K562 (cell line): ENCODE data around the gene ACOT7. TPM values are rescaled to one million over a fixed set of nuclear protein-coding genes. Genes with fewer than 3 reads are reported as not detected.
A peak's percentile ranks its signal among the peaks of the same experiment; 100 is the strongest.

ENCODE experiments used
- HEY1 ChIP-seq: fragments of 250-450 bp; sonication (Bioruptor Pico); IDR thresholded peaks from 2 replicates; pipeline ENCODE4 v1.5.0; 2020; ENCODE audit warnings: mild to moderate bottlenecking, moderate library complexity, borderline replicate concordance
- NCOA1 ChIP-seq: fragments of 450-650 bp; IDR thresholded peaks from 2 replicates; pipeline ENCODE4 v1.6.1; 2016; ENCODE audit warnings: low read depth
- NR2F6 ChIP-seq: fragments of 450-650 bp; formaldehyde crosslinking; IDR thresholded peaks from 2 replicates; pipeline ENCODE4 v1.4.0; 2020; ENCODE audit warnings: mild to moderate bottlenecking
- RAD21 ChIP-seq, 2 experiments: fragments of 250-450 bp in 1 of 2; fragments of 450-650 bp in 1 of 2; sonication (Bioruptor Pico) in 1 of 2; formaldehyde crosslinking in 1 of 2; IDR thresholded peaks in 1 of 2; conservative IDR thresholded peaks in 1 of 2; 2 replicates each; pipeline versions ENCODE4 v1.4.0 to v1.8.0; 2020 to 2022; ENCODE audit warnings: mild to moderate bottlenecking in 2 of 2, moderate library complexity in 1 of 2
- SP2 ChIP-seq: IDR thresholded peaks from 2 replicates; pipeline ENCODE4 v1.6.1; 2011; ENCODE audit warnings: mild to moderate bottlenecking, low read depth, low read length, moderate library complexity; ENCODE audit not compliant: poor library complexity, severe bottlenecking; ENCODE audit errors: extremely low read depth
- TBP ChIP-seq: optimal IDR thresholded peaks from 2 replicates; pipeline ENCODE3; 2011; ENCODE audit warnings: low read depth, low read length, improper control_type of control experiment
- THRAP3 ChIP-seq: fragments of 450-650 bp; IDR thresholded peaks from 2 replicates; pipeline ENCODE4 v1.6.1; 2016; ENCODE audit warnings: mild to moderate bottlenecking, inconsistent platforms, borderline replicate concordance
- ZEB2 ChIP-seq: fragments of 450-650 bp; IDR thresholded peaks from 2 replicates; pipeline ENCODE4 v1.6.1; 2016
- ZNF696 ChIP-seq: fragments of 250-450 bp; sonication (Bioruptor Pico); conservative IDR thresholded peaks from 2 replicates; pipeline ENCODE4 v1.4.0; 2020; ENCODE audit warnings: mild to moderate bottlenecking, moderate library complexity
- polyA plus RNA-seq, 8 experiments: library from polyadenylated mRNA; depleted of rRNA in 4 of 8; stranded (reverse) in 5 of 8; unstranded in 3 of 8; fragments of >200 nt; fragmentation: Nextera tagmentation in 2 of 8; fragmentation: Illumina TruSeq in 1 of 8; extraction: Ambion mirVana in 2 of 8; extraction: Trizol in 1 of 8; gene quantifications; 2 replicates each; pipeline versions ENCODE4 v1.2.1 to v1.2.3, GENCODE V29; 2011 to 2014; ENCODE audit warnings: inconsistent platforms in 1 of 8, missing spikeins in 1 of 8
- total RNA-seq, 7 experiments: library from RNA; depleted of rRNA in 6 of 7; stranded (reverse); fragments of >200 nt in 6 of 7; fragmentation: Illumina TruSeq in 2 of 7; extraction: Trizol in 2 of 7; gene quantifications; 2 replicates each; pipeline versions ENCODE4 v1.2.1 to v1.2.3, GENCODE V29; 2011 to 2021; ENCODE audit warnings: low replicate concordance in 1 of 7
- TF ChIP-seq, protein P1 (sequence below): fragments of 450-650 bp; IDR thresholded peaks from 2 replicates; pipeline ENCODE4 v1.6.1; 2014; ENCODE audit warnings: low read depth, mild to moderate bottlenecking, moderate library complexity, borderline replicate concordance
- TF ChIP-seq, protein P2 (sequence below): fragments of 450-650 bp; IDR thresholded peaks from 2 replicates; pipeline ENCODE4 v1.6.1; 2017; ENCODE audit warnings: antibody characterized with exemption
- TF ChIP-seq, protein P3 (sequence below): fragments of 450-650 bp; IDR thresholded peaks from 2 replicates; pipeline ENCODE4 v1.6.1; 2016; ENCODE audit warnings: mild to moderate bottlenecking, moderate library complexity

ACOT7 gene
- total and polyA plus RNA-seq, 9 of the 15 experiments (the other 6 are each of a cell fraction or from before 2014, with no cell fraction given): 7.0 to 92.6 (median 37.2) TPM

DNA sequence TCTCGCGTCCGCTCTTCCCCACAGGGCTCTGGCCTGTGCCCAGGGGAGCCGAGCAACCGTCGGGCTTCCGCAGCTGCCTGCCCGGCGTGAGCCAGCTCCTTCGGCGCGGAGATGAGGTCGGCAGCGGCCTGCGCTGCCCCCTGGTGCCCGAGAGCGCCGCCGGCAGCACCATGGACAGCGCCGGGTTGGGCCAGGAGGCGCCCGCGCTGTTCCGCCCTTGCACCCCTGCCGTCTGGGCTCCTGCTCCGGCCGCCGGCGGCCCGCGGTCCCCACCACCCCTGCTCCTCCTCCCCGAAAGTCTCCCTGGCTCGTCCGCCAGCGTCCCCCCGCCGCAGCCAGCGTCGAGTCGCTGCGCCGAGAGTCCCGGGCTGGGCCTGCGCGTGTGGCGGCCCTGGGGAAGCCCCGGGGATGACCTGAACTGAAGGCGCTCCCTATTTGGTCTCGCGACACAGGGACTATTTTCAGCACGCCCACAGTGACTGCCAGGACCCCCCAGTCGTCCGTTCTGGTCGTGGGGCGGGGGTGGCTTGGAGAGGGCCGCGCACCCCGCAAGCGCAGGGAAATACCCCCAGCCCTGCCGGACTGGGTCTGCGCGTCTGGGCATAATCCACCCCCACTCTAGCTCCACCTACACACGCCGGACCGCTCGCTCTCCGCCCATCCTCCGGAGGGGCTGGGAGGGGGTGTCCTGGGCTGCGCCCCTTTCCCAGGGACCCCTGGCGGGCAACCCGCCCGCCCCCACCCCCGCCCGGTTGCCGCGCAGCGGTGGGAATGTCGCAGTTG is 148.3 kb downstream of the ACOT7 start (continued):
- TF ChIP-seq, protein P1, sequence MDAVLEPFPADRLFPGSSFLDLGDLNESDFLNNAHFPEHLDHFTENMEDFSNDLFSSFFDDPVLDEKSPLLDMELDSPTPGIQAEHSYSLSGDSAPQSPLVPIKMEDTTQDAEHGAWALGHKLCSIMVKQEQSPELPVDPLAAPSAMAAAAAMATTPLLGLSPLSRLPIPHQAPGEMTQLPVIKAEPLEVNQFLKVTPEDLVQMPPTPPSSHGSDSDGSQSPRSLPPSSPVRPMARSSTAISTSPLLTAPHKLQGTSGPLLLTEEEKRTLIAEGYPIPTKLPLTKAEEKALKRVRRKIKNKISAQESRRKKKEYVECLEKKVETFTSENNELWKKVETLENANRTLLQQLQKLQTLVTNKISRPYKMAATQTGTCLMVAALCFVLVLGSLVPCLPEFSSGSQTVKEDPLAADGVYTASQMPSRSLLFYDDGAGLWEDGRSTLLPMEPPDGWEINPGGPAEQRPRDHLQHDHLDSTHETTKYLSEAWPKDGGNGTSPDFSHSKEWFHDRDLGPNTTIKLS: no peak
- TF ChIP-seq, protein P2, sequence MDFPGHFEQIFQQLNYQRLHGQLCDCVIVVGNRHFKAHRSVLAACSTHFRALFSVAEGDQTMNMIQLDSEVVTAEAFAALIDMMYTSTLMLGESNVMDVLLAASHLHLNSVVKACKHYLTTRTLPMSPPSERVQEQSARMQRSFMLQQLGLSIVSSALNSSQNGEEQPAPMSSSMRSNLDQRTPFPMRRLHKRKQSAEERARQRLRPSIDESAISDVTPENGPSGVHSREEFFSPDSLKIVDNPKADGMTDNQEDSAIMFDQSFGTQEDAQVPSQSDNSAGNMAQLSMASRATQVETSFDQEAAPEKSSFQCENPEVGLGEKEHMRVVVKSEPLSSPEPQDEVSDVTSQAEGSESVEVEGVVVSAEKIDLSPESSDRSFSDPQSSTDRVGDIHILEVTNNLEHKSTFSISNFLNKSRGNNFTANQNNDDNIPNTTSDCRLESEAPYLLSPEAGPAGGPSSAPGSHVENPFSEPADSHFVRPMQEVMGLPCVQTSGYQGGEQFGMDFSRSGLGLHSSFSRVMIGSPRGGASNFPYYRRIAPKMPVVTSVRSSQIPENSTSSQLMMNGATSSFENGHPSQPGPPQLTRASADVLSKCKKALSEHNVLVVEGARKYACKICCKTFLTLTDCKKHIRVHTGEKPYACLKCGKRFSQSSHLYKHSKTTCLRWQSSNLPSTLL: no peak
- TF ChIP-seq SP2 (no peak), NCOA1 (peak; percentile 78; the same call in 1 of the 2 replicates), NR2F6 (CRISPR knock-in tag) (no peak), ZEB2 (no peak), TBP (peak; percentile 21), RAD21 (CRISPR knock-in tag; conservative IDR thresholded peaks at IDR 0.05 in 1 of 2, IDR thresholded peaks at IDR 0.05 in 1 of 2) (peak; percentile 87 to 95), THRAP3 (no peak), HEY1 (CRISPR knock-in tag) (no peak), ZNF696 (CRISPR knock-in tag) (no peak)
- TF ChIP-seq, protein P3, sequence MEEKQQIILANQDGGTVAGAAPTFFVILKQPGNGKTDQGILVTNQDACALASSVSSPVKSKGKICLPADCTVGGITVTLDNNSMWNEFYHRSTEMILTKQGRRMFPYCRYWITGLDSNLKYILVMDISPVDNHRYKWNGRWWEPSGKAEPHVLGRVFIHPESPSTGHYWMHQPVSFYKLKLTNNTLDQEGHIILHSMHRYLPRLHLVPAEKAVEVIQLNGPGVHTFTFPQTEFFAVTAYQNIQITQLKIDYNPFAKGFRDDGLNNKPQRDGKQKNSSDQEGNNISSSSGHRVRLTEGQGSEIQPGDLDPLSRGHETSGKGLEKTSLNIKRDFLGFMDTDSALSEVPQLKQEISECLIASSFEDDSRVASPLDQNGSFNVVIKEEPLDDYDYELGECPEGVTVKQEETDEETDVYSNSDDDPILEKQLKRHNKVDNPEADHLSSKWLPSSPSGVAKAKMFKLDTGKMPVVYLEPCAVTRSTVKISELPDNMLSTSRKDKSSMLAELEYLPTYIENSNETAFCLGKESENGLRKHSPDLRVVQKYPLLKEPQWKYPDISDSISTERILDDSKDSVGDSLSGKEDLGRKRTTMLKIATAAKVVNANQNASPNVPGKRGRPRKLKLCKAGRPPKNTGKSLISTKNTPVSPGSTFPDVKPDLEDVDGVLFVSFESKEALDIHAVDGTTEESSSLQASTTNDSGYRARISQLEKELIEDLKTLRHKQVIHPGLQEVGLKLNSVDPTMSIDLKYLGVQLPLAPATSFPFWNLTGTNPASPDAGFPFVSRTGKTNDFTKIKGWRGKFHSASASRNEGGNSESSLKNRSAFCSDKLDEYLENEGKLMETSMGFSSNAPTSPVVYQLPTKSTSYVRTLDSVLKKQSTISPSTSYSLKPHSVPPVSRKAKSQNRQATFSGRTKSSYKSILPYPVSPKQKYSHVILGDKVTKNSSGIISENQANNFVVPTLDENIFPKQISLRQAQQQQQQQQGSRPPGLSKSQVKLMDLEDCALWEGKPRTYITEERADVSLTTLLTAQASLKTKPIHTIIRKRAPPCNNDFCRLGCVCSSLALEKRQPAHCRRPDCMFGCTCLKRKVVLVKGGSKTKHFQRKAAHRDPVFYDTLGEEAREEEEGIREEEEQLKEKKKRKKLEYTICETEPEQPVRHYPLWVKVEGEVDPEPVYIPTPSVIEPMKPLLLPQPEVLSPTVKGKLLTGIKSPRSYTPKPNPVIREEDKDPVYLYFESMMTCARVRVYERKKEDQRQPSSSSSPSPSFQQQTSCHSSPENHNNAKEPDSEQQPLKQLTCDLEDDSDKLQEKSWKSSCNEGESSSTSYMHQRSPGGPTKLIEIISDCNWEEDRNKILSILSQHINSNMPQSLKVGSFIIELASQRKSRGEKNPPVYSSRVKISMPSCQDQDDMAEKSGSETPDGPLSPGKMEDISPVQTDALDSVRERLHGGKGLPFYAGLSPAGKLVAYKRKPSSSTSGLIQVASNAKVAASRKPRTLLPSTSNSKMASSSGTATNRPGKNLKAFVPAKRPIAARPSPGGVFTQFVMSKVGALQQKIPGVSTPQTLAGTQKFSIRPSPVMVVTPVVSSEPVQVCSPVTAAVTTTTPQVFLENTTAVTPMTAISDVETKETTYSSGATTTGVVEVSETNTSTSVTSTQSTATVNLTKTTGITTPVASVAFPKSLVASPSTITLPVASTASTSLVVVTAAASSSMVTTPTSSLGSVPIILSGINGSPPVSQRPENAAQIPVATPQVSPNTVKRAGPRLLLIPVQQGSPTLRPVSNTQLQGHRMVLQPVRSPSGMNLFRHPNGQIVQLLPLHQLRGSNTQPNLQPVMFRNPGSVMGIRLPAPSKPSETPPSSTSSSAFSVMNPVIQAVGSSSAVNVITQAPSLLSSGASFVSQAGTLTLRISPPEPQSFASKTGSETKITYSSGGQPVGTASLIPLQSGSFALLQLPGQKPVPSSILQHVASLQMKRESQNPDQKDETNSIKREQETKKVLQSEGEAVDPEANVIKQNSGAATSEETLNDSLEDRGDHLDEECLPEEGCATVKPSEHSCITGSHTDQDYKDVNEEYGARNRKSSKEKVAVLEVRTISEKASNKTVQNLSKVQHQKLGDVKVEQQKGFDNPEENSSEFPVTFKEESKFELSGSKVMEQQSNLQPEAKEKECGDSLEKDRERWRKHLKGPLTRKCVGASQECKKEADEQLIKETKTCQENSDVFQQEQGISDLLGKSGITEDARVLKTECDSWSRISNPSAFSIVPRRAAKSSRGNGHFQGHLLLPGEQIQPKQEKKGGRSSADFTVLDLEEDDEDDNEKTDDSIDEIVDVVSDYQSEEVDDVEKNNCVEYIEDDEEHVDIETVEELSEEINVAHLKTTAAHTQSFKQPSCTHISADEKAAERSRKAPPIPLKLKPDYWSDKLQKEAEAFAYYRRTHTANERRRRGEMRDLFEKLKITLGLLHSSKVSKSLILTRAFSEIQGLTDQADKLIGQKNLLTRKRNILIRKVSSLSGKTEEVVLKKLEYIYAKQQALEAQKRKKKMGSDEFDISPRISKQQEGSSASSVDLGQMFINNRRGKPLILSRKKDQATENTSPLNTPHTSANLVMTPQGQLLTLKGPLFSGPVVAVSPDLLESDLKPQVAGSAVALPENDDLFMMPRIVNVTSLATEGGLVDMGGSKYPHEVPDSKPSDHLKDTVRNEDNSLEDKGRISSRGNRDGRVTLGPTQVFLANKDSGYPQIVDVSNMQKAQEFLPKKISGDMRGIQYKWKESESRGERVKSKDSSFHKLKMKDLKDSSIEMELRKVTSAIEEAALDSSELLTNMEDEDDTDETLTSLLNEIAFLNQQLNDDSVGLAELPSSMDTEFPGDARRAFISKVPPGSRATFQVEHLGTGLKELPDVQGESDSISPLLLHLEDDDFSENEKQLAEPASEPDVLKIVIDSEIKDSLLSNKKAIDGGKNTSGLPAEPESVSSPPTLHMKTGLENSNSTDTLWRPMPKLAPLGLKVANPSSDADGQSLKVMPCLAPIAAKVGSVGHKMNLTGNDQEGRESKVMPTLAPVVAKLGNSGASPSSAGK: no peak
